DOHH2 (cell line): ENCODE data around the gene UBE2H.
"Not testable (repeated sequence)": the region's sequence is repeated elsewhere in the genome, so short reads cannot be mapped to it uniquely, and the experiment has no call there.

ENCODE experiments used
- H3F3A ChIP-seq: fragments of 200-600 bp; sonication (generic), shearing (Covaris generic); 2 replicates; pipeline ENCODE4 v1.6.0; 2016; ENCODE audit warnings: antibody characterized with exemption, mild to moderate bottlenecking; ENCODE audit not compliant: control insufficient read depth, insufficient read depth
- H3K27ac ChIP-seq: fragments of 200-600 bp; sonication (generic); 2 replicates; pipeline ENCODE4 v1.5.1; 2014; ENCODE audit warnings: low read depth, mild to moderate bottlenecking, low read length, moderate library complexity
- H3K27me3 ChIP-seq: fragments of 200-600 bp; sonication (generic); 2 replicates; pipeline ENCODE4 v1.6.1; 2014; ENCODE audit warnings: mild to moderate bottlenecking, low read length, mixed read lengths; ENCODE audit not compliant: control insufficient read depth
- H3K36me3 ChIP-seq: fragments of 200-600 bp; sonication (generic); 2 replicates; pipeline ENCODE4 v1.6.1; 2014; ENCODE audit warnings: mild to moderate bottlenecking, low read length, moderate library complexity, mixed read lengths; ENCODE audit not compliant: control insufficient read depth
- H3K4me1 ChIP-seq: fragments of 200-600 bp; sonication (generic); 2 replicates; pipeline ENCODE4 v1.6.1; 2014; ENCODE audit warnings: mild to moderate bottlenecking, low read length, mixed read lengths; ENCODE audit not compliant: control insufficient read depth
- H3K4me2 ChIP-seq: fragments of 200-600 bp; sonication (generic); 2 replicates; pipeline ENCODE4 v1.6.0; 2014; ENCODE audit warnings: mild to moderate bottlenecking, low read length, moderate library complexity
- H3K4me3 ChIP-seq: fragments of 200-600 bp; sonication (generic); 2 replicates; pipeline ENCODE4 v1.5.1; 2014; ENCODE audit warnings: mild to moderate bottlenecking, low read length, mixed read lengths
- H3K79me2 ChIP-seq: fragments of 200-600 bp; sonication (generic); 2 replicates; pipeline ENCODE4 v1.6.1; 2014; ENCODE audit warnings: mild to moderate bottlenecking, low read length, mixed read lengths; ENCODE audit not compliant: control insufficient read depth
- H3K9me2 ChIP-seq: fragments of 200-600 bp; sonication (generic); replicated peaks from 2 replicates; pipeline ENCODE4 v1.6.1; 2014; ENCODE audit warnings: mild to moderate bottlenecking, low read length, mixed read lengths; ENCODE audit not compliant: control insufficient read depth
- H3K9me3 ChIP-seq: fragments of 200-600 bp; sonication (generic); 2 replicates; pipeline ENCODE4 v1.6.1; 2014; ENCODE audit warnings: antibody characterized with exemption, low read length, mixed read lengths; ENCODE audit not compliant: control insufficient read depth, insufficient read depth
- H4K20me1 ChIP-seq: fragments of 200-600 bp; sonication (generic); 2 replicates; pipeline ENCODE4 v1.6.0; 2014; ENCODE audit warnings: low read depth, mild to moderate bottlenecking, antibody characterized with exemption, low read length, moderate library complexity; ENCODE audit not compliant: control insufficient read depth, insufficient read depth
- CTCF ChIP-seq: fragments of 200-600 bp; sonication (generic); IDR thresholded peaks from one replicate; pipeline ENCODE4 v1.5.1; 2014; ENCODE audit warnings: antibody characterized with exemption, mild to moderate bottlenecking, low read depth, low read length; ENCODE audit not compliant: poor library complexity, severe bottlenecking
- EZH2phosphoT487 ChIP-seq: fragments of 200-600 bp; sonication (generic); IDR thresholded peaks from 2 replicates; pipeline ENCODE4 v1.6.1; 2017; ENCODE audit warnings: borderline replicate concordance, mild to moderate bottlenecking, antibody characterized with exemption, low read length, moderate library complexity, mixed read lengths

The UBE2H gene

GRCh38 chr7:129828078-129828762 lies 124.5 kb downstream of the UBE2H start:
- Histone ChIP-seq H3K79me2 (no peaks in the 10 kb centered on the region), H3K4me3 (no peak overlapping the region), H4K20me1 (0 out of 2 replicates have a peak, but pooled peaks cover 4% of the 10 kb centered on the region), H3K9me3 (no peaks in the 10 kb centered on the region), H3K27ac (no peak overlapping the region), H3K9me2 (no peaks in the 10 kb centered on the region), H3F3A (0 out of 2 replicates have a peak, but pooled peaks cover 3% of the 10 kb centered on the region), H3K4me1 (peaks cover 23% of the 10 kb centered on the region), H3K36me3 (no peaks in the 10 kb centered on the region), H3K27me3 (no peaks in the 10 kb centered on the region), H3K4me2 (no peak overlapping the region)
- no peak for TF ChIP-seq CTCF
- TF ChIP-seq EZH2phosphoT487, result no peak

- no peaks in the 10 kb centered on the region for H3K9me3 ChIP-seq
- H3K4me2 ChIP-seq, result no peak overlapping the region
- no peaks in the 10 kb centered on the region for H3K79me2 ChIP-seq
- no peak for TF ChIP-seq EZH2phosphoT487
- TF ChIP-seq CTCF, result no peak
- no peak overlapping the region for H3K27ac ChIP-seq
- peaks cover 23% of the 10 kb centered on the region for H3K4me1 ChIP-seq
- H3K9me2 ChIP-seq, result no peaks in the 10 kb centered on the region
- H3K4me3 ChIP-seq, result no peak overlapping the region
- 0 out of 2 replicates have a peak, but pooled peaks cover 3% of the 10 kb centered on the region for H3F3A ChIP-seq
- H3K36me3 ChIP-seq, result no peaks in the 10 kb centered on the region
- H3K27me3 ChIP-seq, result no peaks in the 10 kb centered on the region
- 0 out of 2 replicates have a peak, but pooled peaks cover 4% of the 10 kb centered on the region for H4K20me1 ChIP-seq
These were observed 125.2 kb downstream of the UBE2H start for GRCh38 chr7:129827467-129827990.

- not testable (repeated sequence) for H3K27ac ChIP-seq, H3K36me3 ChIP-seq, H3K9me2 ChIP-seq, H3K9me3 ChIP-seq, H4K20me1 ChIP-seq, H3K27me3 ChIP-seq, H3F3A ChIP-seq, H3K4me2 ChIP-seq, H3K4me3 ChIP-seq, H3K79me2 ChIP-seq
- H3K4me1 ChIP-seq, result peaks cover 23% of the 10 kb centered on the region
These were observed 125.9 kb downstream of the UBE2H start for GRCh38 chr7:129826895-129827294.
